HL-60 (cell line): ENCODE measurements around the gene MAP6.

Experiments used
- DNase-seq, 2 experiments: peaks; one replicate each; pipeline ENCODE4 v3.0.0-alpha.2; 2010 to 2020; ENCODE audit warnings: low read depth in 1 of 2, low spot score in 1 of 2
- H3K27ac ChIP-seq: fragments of 250-450 bp; sonication (Bioruptor Pico); replicated peaks from 2 replicates; pipeline ENCODE4 v1.5.1; 2020; ENCODE audit warnings: mild to moderate bottlenecking, moderate library complexity
- H3K27me3 ChIP-seq: fragments of 250-450 bp; sonication (Bioruptor Pico); 2 replicates; pipeline ENCODE4 v1.5.1; 2021; ENCODE audit warnings: mild to moderate bottlenecking, moderate library complexity; ENCODE audit not compliant: insufficient read depth, poor library complexity, severe bottlenecking
- H3K4me3 ChIP-seq: replicated peaks from 2 replicates; pipeline ENCODE4 v1.5.1; 2011; ENCODE audit warnings: mild to moderate bottlenecking, control low read depth, low read length; ENCODE audit not compliant: insufficient read depth
- GABPA ChIP-seq: IDR thresholded peaks from 2 replicates; pipeline ENCODE4 v1.6.1; 2012; ENCODE audit warnings: low read depth
- POLR2AphosphoS5 ChIP-seq: IDR thresholded peaks from 2 replicates; pipeline ENCODE4 v1.6.1; 2012; ENCODE audit warnings: low read depth
- SPI1 ChIP-seq: IDR thresholded peaks from 2 replicates; pipeline ENCODE4 v1.6.1; 2012; ENCODE audit warnings: low read depth, mild to moderate bottlenecking, borderline replicate concordance
- TF ChIP-seq, protein P1 (sequence below): IDR thresholded peaks from one replicate; pipeline ENCODE4 v1.5.1; 2011; ENCODE audit warnings: low read length, control low read depth, inconsistent platforms; ENCODE audit not compliant: insufficient read depth
- TF ChIP-seq, protein P2 (sequence below): IDR thresholded peaks from 2 replicates; pipeline ENCODE4 v1.6.1; 2012; ENCODE audit warnings: low read depth; ENCODE audit not compliant: insufficient replicate concordance

The MAP6 gene

DNA sequence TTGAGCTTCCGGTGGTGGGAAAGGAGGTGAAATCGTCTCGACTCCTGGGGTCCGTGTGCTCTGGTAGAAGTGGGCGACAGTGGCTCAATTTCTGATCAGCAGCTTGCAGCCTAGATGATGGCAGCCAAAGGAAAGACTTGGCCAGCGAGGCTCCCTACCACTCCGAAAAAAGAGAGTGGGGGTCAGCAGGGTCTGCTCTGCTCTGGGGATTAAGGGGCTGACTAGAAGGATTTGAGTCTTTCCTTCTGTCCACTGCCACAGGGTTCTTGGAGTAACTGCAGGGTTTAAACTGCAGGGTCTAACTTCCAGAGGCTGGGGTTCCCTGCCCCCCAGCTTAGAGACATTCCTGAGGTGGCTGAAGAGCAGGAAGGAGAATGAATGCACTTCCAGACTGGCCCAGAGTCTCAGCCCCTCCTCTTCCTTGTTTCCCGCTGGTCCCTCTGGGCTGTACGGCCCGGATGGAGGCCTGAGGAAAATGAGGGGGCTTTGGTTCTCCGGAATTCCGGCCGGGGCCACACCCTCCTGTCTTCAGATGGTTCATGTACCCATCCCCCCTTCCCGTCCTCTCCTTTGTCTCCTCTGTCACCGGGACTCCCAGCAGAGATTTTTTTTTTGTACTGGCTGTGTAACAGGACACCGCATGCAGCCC, 105.9 kb downstream of the MAP6 start:
- TF ChIP-seq, protein P1, sequence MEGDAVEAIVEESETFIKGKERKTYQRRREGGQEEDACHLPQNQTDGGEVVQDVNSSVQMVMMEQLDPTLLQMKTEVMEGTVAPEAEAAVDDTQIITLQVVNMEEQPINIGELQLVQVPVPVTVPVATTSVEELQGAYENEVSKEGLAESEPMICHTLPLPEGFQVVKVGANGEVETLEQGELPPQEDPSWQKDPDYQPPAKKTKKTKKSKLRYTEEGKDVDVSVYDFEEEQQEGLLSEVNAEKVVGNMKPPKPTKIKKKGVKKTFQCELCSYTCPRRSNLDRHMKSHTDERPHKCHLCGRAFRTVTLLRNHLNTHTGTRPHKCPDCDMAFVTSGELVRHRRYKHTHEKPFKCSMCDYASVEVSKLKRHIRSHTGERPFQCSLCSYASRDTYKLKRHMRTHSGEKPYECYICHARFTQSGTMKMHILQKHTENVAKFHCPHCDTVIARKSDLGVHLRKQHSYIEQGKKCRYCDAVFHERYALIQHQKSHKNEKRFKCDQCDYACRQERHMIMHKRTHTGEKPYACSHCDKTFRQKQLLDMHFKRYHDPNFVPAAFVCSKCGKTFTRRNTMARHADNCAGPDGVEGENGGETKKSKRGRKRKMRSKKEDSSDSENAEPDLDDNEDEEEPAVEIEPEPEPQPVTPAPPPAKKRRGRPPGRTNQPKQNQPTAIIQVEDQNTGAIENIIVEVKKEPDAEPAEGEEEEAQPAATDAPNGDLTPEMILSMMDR = no peak
- TF ChIP-seq POLR2AphosphoS5 (no peak), SPI1 (no peak), GABPA (no peak)
- TF ChIP-seq, protein P2, sequence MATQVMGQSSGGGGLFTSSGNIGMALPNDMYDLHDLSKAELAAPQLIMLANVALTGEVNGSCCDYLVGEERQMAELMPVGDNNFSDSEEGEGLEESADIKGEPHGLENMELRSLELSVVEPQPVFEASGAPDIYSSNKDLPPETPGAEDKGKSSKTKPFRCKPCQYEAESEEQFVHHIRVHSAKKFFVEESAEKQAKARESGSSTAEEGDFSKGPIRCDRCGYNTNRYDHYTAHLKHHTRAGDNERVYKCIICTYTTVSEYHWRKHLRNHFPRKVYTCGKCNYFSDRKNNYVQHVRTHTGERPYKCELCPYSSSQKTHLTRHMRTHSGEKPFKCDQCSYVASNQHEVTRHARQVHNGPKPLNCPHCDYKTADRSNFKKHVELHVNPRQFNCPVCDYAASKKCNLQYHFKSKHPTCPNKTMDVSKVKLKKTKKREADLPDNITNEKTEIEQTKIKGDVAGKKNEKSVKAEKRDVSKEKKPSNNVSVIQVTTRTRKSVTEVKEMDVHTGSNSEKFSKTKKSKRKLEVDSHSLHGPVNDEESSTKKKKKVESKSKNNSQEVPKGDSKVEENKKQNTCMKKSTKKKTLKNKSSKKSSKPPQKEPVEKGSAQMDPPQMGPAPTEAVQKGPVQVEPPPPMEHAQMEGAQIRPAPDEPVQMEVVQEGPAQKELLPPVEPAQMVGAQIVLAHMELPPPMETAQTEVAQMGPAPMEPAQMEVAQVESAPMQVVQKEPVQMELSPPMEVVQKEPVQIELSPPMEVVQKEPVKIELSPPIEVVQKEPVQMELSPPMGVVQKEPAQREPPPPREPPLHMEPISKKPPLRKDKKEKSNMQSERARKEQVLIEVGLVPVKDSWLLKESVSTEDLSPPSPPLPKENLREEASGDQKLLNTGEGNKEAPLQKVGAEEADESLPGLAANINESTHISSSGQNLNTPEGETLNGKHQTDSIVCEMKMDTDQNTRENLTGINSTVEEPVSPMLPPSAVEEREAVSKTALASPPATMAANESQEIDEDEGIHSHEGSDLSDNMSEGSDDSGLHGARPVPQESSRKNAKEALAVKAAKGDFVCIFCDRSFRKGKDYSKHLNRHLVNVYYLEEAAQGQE = no peak
- DNase-seq = no peak
- Histone ChIP-seq H3K27me3 (peaks cover 29% of the 10 kb centered on the region), H3K27ac (no peak overlapping the region), H3K4me3 (no peak overlapping the region; the same call in 1 of the 2 replicates)

DNA sequence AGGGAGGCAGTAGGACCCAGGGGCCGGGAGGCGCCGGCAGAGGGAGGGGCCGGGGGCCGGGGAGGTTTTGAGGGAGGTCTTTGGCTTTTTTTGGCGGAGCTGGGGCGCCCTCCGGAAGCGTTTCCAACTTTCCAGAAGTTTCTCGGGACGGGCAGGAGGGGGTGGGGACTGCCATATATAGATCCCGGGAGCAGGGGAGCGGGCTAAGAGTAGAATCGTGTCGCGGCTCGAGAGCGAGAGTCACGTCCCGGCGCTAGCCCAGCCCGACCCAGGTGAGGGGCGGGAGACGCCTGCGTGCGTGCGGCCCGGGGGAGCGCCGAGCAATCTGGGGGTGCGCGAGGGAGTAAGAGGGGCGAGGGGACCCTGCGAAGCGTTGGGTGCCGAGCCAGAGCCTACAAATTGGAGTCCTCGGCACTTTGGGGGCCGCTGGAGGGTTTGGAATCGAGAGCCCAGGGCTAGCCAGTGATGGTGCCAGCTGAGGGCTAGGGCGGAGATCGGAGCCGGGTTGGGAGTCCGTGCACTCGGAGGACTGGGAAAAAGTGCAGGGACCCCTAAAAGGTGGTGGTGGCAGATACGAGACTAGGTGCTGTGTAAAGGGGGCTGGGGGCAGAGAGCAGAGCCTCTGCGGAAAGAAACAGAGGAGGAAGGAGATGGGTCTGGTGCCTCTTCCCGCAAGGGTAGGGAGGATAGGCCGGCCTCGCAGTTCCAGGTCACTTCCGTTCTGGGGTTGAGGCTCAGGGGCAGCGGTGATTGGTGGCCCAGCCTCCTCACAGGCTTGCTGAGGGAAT, 106.6 kb downstream of the MAP6 start, which contains the start of gene SERPINH1:
SERPINH1 (plus strand) TSS at position 206 of the 788 bp plus-strand sequence. CDS start 4,097 bp downstream, outside the sequence.
- no peak within 1 kb of the TSS for H3K27ac ChIP-seq
- TF ChIP-seq, protein P1 = no peak
- no peak; the same call in 1 of the 2 replicates for TF ChIP-seq SPI1
- TF ChIP-seq POLR2AphosphoS5 = no peak
- no peak for TF ChIP-seq GABPA
- TF ChIP-seq, protein P2 = no peak
- peak within 1 kb of the TSS; percentile 43 for H3K4me3 ChIP-seq
- no peak for DNase-seq
- H3K27me3 ChIP-seq = peaks cover 29% of the 10 kb centered on the region

DNA sequence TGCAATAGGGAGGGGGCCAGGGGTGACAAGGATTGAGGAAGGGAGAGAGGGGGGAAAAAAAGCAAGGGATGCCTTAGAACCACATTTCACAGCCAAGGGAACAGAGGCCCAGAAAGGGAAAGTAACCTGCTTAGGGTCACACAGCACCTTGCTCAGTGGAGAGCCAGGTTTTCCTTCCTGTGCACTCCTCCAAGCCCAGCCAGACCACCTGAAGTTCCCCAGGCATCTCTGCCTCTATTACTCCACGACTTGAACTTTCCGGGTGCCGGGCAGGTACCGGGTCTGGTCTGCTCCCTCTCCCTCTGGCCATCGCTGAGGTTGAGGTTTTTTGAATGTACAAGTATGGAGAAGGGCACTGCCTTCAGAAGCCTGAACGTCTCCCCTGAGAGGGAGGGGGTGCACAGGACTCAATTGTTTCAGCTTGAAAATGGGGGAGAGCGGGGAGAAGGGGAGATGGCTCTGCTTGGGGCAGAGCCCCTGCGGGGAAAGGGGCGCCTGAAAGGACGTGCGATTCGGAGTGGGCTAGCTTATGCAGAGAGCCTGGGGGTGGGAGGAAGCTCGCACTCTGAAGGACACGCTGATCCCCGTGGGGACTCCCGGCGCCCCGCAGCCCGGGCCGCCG, 107.3 kb downstream of the MAP6 start:
- TF ChIP-seq, protein P1 = no peak
- TF ChIP-seq SPI1 (no peak), POLR2AphosphoS5 (no peak), GABPA (no peak)
- TF ChIP-seq, protein P2 = no peak
- Histone ChIP-seq H3K4me3 (peak overlapping the region; percentile 43), H3K27me3 (peaks cover 29% of the 10 kb centered on the region), H3K27ac (no peak overlapping the region)
- DNase-seq = no peak
